B cell (primary cell): ENCODE results near the gene GPLD1. TPM values are rescaled to one million over a fixed set of nuclear protein-coding genes. Genes with fewer than 3 reads are reported as not detected.
"Not testable (repeated sequence)": the region's sequence is repeated elsewhere in the genome, so short reads cannot be mapped to it uniquely, and the experiment has no call there.

ENCODE experiments used
- ATAC-seq: fragments of 200-7000 bp; cut with Tn5 transposase; one replicate; pipeline ENCODE4 v1.10.0; 2021; ENCODE audit warnings: low read depth, mild to moderate bottlenecking, moderate number of reproducible peaks, moderate library complexity
- CTCF ChIA-PET: fragments of 350-600 bp; sonication (Branson Sonifier 250); formaldehyde crosslinking; loops from one replicate; lab custom pipeline; 2021; ENCODE audit warnings: antibody characterized with exemption, inconsistent platforms; lab: Charles Lee
- POLR2A ChIA-PET: fragments of 350-600 bp; sonication (Branson Sonifier 250); formaldehyde crosslinking; loops from one replicate; lab custom pipeline; 2021; ENCODE audit warnings: antibody characterized with exemption; lab: Charles Lee
- DNase-seq: peaks from one replicate; pipeline ENCODE4 v3.0.0; 2013
- H2AFZ ChIP-seq: 2 replicates; pipeline ENCODE4 v1.6.1; 2012; ENCODE audit warnings: mild to moderate bottlenecking, low read depth, low read length; ENCODE audit not compliant: insufficient read depth, poor library complexity, severe bottlenecking
- H3K27ac ChIP-seq, 2 donors: 1 replicate in 1 of 2; 2 replicates in 1 of 2; pipeline ENCODE4 v1.5.1; 2012 to 2013; ENCODE audit warnings: low read length in 2 of 2, mild to moderate bottlenecking in 2 of 2, moderate library complexity in 1 of 2
- H3K27me3 ChIP-seq, 4 experiments: fragments of 200-600 bp in 1 of 4; sonication (generic) in 1 of 4; replicated peaks in 1 of 4; 1 replicate in 2 of 4; 2 replicates in 2 of 4; pipeline versions ENCODE4 v1.6.1 to v1.7.0; 2013 to 2016; ENCODE audit warnings: low read length in 3 of 4, mild to moderate bottlenecking in 2 of 4, mixed read lengths in 1 of 4, moderate library complexity in 1 of 4; ENCODE audit not compliant: insufficient read depth in 4 of 4, control insufficient read depth in 3 of 4; ENCODE audit errors: control extremely low read depth in 1 of 4
- H3K36me3 ChIP-seq, 2 experiments: replicated peaks in 1 of 2; 1 replicate in 1 of 2; 2 replicates in 1 of 2; pipeline versions ENCODE4 v1.6.1 to v1.7.1; 2013; ENCODE audit warnings: low read length in 1 of 2; ENCODE audit not compliant: insufficient read depth in 2 of 2, control insufficient read depth in 1 of 2; ENCODE audit errors: control extremely low read depth in 1 of 2, extremely low read depth in 1 of 2
- H3K4me1 ChIP-seq, 2 donors: fragments of 200-600 bp in 1 of 2; sonication (generic) in 1 of 2; 1 replicate in 1 of 2; 2 replicates in 1 of 2; pipeline versions ENCODE4 v1.5.1 to v1.6.1; 2013 to 2017; ENCODE audit warnings: low read length in 2 of 2; ENCODE audit not compliant: control insufficient read depth in 2 of 2, insufficient read depth in 2 of 2
- H3K4me2 ChIP-seq: replicated peaks from 2 replicates; pipeline ENCODE3; 2012; ENCODE audit warnings: mild to moderate bottlenecking, low read depth, low read length; ENCODE audit not compliant: poor library complexity, severe bottlenecking
- H3K4me3 ChIP-seq, 5 experiments: fragments of 200-600 bp in 1 of 5; sonication (generic) in 1 of 5; 1 replicate in 3 of 5; 2 replicates in 2 of 5; pipeline versions ENCODE4 v1.5.1 to v1.7.0; 2011 to 2016; ENCODE audit warnings: low read length in 4 of 5, mild to moderate bottlenecking in 4 of 5, low read depth in 2 of 5, control low read depth in 1 of 5, moderate library complexity in 1 of 5; ENCODE audit not compliant: insufficient read depth in 1 of 5; ENCODE audit errors: control extremely low read depth in 1 of 5, extremely low read depth in 1 of 5
- H3K79me2 ChIP-seq: fragments of 200-600 bp; sonication (generic); one replicate; pipeline ENCODE4 v1.6.0; 2016; ENCODE audit warnings: low read length; ENCODE audit not compliant: control insufficient read depth, insufficient read depth
- H3K9ac ChIP-seq: fragments of 200-600 bp; sonication (generic); 2 replicates; pipeline ENCODE4 v1.6.1; 2017; ENCODE audit warnings: mild to moderate bottlenecking, low read length, moderate library complexity
- H3K9me3 ChIP-seq, 3 donors: one replicate each; pipeline versions ENCODE4 v1.6.1 to v1.7.1; 2013; ENCODE audit warnings: low read length in 2 of 3; ENCODE audit not compliant: control insufficient read depth in 2 of 3, insufficient read depth in 1 of 3; ENCODE audit errors: control extremely low read depth in 1 of 3
- H4K20me1 ChIP-seq: 2 replicates; pipeline ENCODE4 v1.6.0; 2012; ENCODE audit warnings: mild to moderate bottlenecking, low read length; ENCODE audit not compliant: insufficient read depth, control insufficient read depth, poor library complexity, severe bottlenecking
- H3K27ac Mint-ChIP-seq: one replicate; pipeline ENCODE4 v1.8.0; 2021; ENCODE audit warnings: mixed read lengths
- H3K27me3 Mint-ChIP-seq: one replicate; pipeline ENCODE4 v1.8.0; 2021; ENCODE audit warnings: mixed read lengths
- H3K4me1 Mint-ChIP-seq: one replicate; pipeline ENCODE4 v1.8.0; 2021; ENCODE audit warnings: mixed read lengths
- H3K4me3 Mint-ChIP-seq: one replicate; pipeline ENCODE4 v1.8.0; 2021; ENCODE audit warnings: mixed read lengths
- H3K9me3 Mint-ChIP-seq: one replicate; pipeline ENCODE4 v1.8.0; 2022; ENCODE audit warnings: mixed read lengths; ENCODE audit not compliant: insufficient read depth
- CTCF ChIP-seq: fragments of 200-600 bp; IDR thresholded peaks from one replicate; pipeline ENCODE4 v1.8.0; 2022; ENCODE audit warnings: antibody characterized with exemption, mild to moderate bottlenecking
- EZH2 ChIP-seq: IDR thresholded peaks from 2 replicates; pipeline ENCODE4 v1.6.1; 2012; ENCODE audit warnings: borderline replicate concordance, low read depth, mild to moderate bottlenecking, moderate library complexity, low read length; ENCODE audit not compliant: insufficient read depth, poor library complexity, severe bottlenecking
- WGBS: methylation state at CpG from one replicate; pipeline ENCODE4 v1.1.5; 2013; ENCODE audit warnings: missing lambda C conversion rate; ENCODE audit not compliant: insufficient coverage; 5-methylcytosine and 5-hydroxymethylcytosine counted together
- intact Hi-C: fragments of 100-400 bp; cut with micrococcal nuclease; formaldehyde crosslinking; loops from one replicate; pipeline ENCODE4 v1.10.0; 2022
- polyA plus RNA-seq: library from polyadenylated mRNA; depleted of rRNA; stranded (reverse); fragments of >200 nt; gene quantifications from 2 replicates; pipeline ENCODE4 v1.2.3, GENCODE V29; 2012
- total RNA-seq, 2 donors: library from RNA; stranded (reverse); fragments of 120-200 nt in 1 of 2; gene quantifications; 1 replicate in 1 of 2; 2 replicates in 1 of 2; pipeline versions ENCODE4 v1.2.3 to v1.2.4, GENCODE V29; 2013 to 2022

Gene GPLD1
- total and polyA plus RNA-seq, 2 donors (not counting 1 experiment from before 2014, with no cell fraction given), result 1.9 to 7.0 TPM

- CTCF ChIA-PET, H3K36me3 ChIP-seq, H3K27ac ChIP-seq, H3K9me3 ChIP-seq, POLR2A ChIA-PET, DNase-seq, H3K4me3 ChIP-seq, ATAC-seq, H3K9ac ChIP-seq, H3K9me3 Mint-ChIP-seq, H3K4me2 ChIP-seq, H3K27ac Mint-ChIP-seq: not testable (repeated sequence)
- H3K4me1 Mint-ChIP-seq, result peaks cover 36% of the 10 kb centered on the region
- 12% methylated on average over 4 of the region's 17 CpGs for WGBS
- peaks cover 0 to 18% (median 6%) of the 10 kb centered on the region in 4 experiments for H3K27me3 ChIP-seq
- peaks cover 29% of the 10 kb centered on the region for H3K27me3 Mint-ChIP-seq
- peak overlapping the region; percentile 19 for H2AFZ ChIP-seq
- peaks cover 11 to 15% of the 10 kb centered on the region in 2 donors for H3K4me1 ChIP-seq
- peaks cover 12% of the 10 kb centered on the region for H4K20me1 ChIP-seq
- H3K79me2 ChIP-seq, result peaks cover 31% of the 10 kb centered on the region
- intact Hi-C loops, result loop anchor here (10.0 kb wide), 1 partner anchor 116 kb away; no protein-coding TSS in a partner anchor
- peak overlapping the region; percentile 37 for H3K4me3 Mint-ChIP-seq
Measured at GRCh38 chr6:24400045-24401039, 89.0 kb downstream of the GPLD1 start.

- intact Hi-C loops, result no loop called here
- H2AFZ ChIP-seq, result no peak overlapping the region
Measured at GRCh38 chr6:24397631-24398030, 91.7 kb downstream of the GPLD1 start.

More at GRCh38 chr6:24397631-24398030, 91.7 kb downstream of the GPLD1 start:
- H3K4me3 ChIP-seq, result no peak overlapping the region
- no peak for TF ChIP-seq CTCF
- no peak for TF ChIP-seq EZH2
- H3K4me1 ChIP-seq, result peaks cover 0 to 5% of the 10 kb centered on the region in 2 donors
- H3K27ac ChIP-seq, result no peak overlapping the region
- Mint-ChIP-seq H3K9me3 (peaks cover 6% of the 10 kb centered on the region), H3K4me1 (peaks cover 11% of the 10 kb centered on the region), H3K27me3 (peaks cover 36% of the 10 kb centered on the region), H3K27ac (no peak overlapping the region), H3K4me3 (no peak overlapping the region)
- CTCF ChIA-PET, result no interaction called here
- POLR2A ChIA-PET, result no interaction called here
- no peak overlapping the region for H3K9ac ChIP-seq
- peaks cover 8% of the 10 kb centered on the region for H3K79me2 ChIP-seq
- H4K20me1 ChIP-seq, result no peaks in the 10 kb centered on the region
- no CpG with 5 or more reads among the region's 1 CpG for WGBS
- no peaks in the 10 kb centered on the region for H3K36me3 ChIP-seq
- DNase-seq, result no peak
- ATAC-seq, result no peak
- no peak overlapping the region for H3K4me2 ChIP-seq
- H3K27me3 ChIP-seq, result peaks cover 0 to 18% (median 6%) of the 10 kb centered on the region in 4 experiments
- H3K9me3 ChIP-seq, result peaks cover 0 to 8% (median 4%) of the 10 kb centered on the region in 3 donors
